Activated CD4-positive, alpha-beta T cell treated with anti-CD3 and anti-CD28 coated beads for 48 hours (primary cell): ENCODE data around the gene LIMCH1.
"Not testable (repeated sequence)": the region's sequence is repeated elsewhere in the genome, so short reads cannot be mapped to it uniquely, and the experiment has no call there.

Experiments
- DNase-seq: peaks from one replicate; pipeline ENCODE4 v3.0.0-alpha.2; 2020

Gene LIMCH1

GRCh38 chr4:41646862-41647261 is 108.9 kb downstream of the LIMCH1 start:
- no peak for DNase-seq

GRCh38 chr4:41647383-41647782 is 109.4 kb downstream of the LIMCH1 start:
- no peak for DNase-seq

GRCh38 chr4:41651150-41651549 is 113.2 kb downstream of the LIMCH1 start:
- DNase-seq, result not testable (repeated sequence)

GRCh38 chr4:41652971-41653370 is 115.0 kb downstream of the LIMCH1 start:
- DNase-seq, result no peak

- no peak for DNase-seq
Observed at GRCh38 chr4:41653523-41653922, 115.6 kb downstream of the LIMCH1 start.

GRCh38 chr4:41655177-41655576 is 117.2 kb downstream of the LIMCH1 start:
- no peak for DNase-seq

- no peak for DNase-seq
Observed at GRCh38 chr4:41656106-41656505, 118.1 kb downstream of the LIMCH1 start.

GRCh38 chr4:41656572-41657520 is 118.9 kb downstream of the LIMCH1 start:
- no peak for DNase-seq

- DNase-seq, result no peak
Observed at GRCh38 chr4:41657561-41657960, 119.6 kb downstream of the LIMCH1 start.

GRCh38 chr4:41658163-41658562 is 120.2 kb downstream of the LIMCH1 start:
- no peak for DNase-seq

- no peak for DNase-seq
Observed at GRCh38 chr4:41660352-41660751, 122.4 kb downstream of the LIMCH1 start.

- peak; percentile 62 for DNase-seq
Observed at GRCh38 chr4:41661442-41662076, 123.6 kb downstream of the LIMCH1 start.

- no peak for DNase-seq
Observed at GRCh38 chr4:41665636-41666207, 127.8 kb downstream of the LIMCH1 start.

- DNase-seq, result no peak
Observed at GRCh38 chr4:41668024-41668423, 130.1 kb downstream of the LIMCH1 start.

GRCh38 chr4:41670530-41670929 is 132.6 kb downstream of the LIMCH1 start:
- no peak for DNase-seq

- DNase-seq, result no peak
Observed at GRCh38 chr4:41670982-41671381, 133.0 kb downstream of the LIMCH1 start.

GRCh38 chr4:41678086-41678816 is 140.3 kb downstream of the LIMCH1 start:
- no peak for DNase-seq

- no peak for DNase-seq
Observed at GRCh38 chr4:41678951-41679350, 141.0 kb downstream of the LIMCH1 start.

GRCh38 chr4:41679991-41680390 is 142.0 kb downstream of the LIMCH1 start:
- no peak for DNase-seq

GRCh38 chr4:41681054-41681453 is 143.1 kb downstream of the LIMCH1 start:
- DNase-seq, result no peak

GRCh38 chr4:41683326-41683725 is 145.4 kb downstream of the LIMCH1 start:
- no peak for DNase-seq

GRCh38 chr4:41686893-41687292 is 148.9 kb downstream of the LIMCH1 start:
- DNase-seq, result no peak

- no peak for DNase-seq
Observed at GRCh38 chr4:41687971-41688370, 150.0 kb downstream of the LIMCH1 start.
